Measurements from ENCODE around the gene STAM2.
"Not testable (repeated sequence)": the region's sequence is repeated elsewhere in the genome, so short reads cannot be mapped to it uniquely, and the experiment has no call there.

DNA sequence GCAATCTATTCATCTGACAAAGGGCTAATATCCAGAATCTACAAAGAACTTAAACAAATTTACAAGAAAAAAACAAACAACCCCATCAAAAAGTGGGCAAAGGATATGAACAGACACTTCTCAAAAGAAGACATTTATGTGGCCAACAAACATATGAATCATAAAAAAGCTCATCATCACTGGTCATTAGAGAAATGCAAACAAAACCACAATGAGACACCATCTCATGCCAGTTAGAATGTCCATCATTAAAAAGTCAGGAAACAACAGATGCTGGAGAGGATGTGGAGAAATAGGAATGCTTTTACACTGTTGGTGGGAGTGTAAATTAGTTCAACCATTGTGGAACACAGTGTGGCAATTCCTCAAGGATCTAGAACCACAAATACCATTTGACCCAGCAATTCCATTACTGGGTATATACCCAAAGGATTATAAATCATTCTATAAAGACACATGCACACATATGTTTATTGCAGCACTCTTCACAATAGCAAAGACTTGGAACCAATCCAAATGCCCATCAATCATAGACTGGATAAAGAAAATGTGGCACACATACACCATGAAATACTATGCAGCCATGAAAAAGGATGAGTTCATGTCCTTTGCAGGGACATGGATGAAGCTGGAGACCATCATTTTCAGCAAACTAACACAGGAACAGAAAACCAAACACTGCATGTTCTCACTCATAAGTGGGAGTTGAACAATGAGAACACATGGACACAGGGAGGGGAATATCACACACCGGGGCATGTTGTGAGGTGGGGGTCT is 22.1 kb upstream of the STAM2 start:
- not testable (repeated sequence) for TF ChIP-seq CTCF (IDR thresholded peaks at IDR 0.05; ENCODE audit: poor library complexity); EZH2phosphoT487 (IDR thresholded peaks at IDR 0.05; ENCODE audit: low read depth, severe bottlenecking, unreplicated experiment); EZH2 (IDR thresholded peaks at IDR 0.05; ENCODE audit: borderline replicate concordance)

Data from hepatocyte (in vitro differentiated cells).